GM21529 (cell line): ENCODE data around the gene PAM16.
"Not testable (repeated sequence)": the region's sequence is repeated elsewhere in the genome, so short reads cannot be mapped to it uniquely, and the experiment has no call there.

Experiments used
- ATAC-seq: cut with Tn5 transposase; IDR thresholded peaks from one replicate; pipeline ENCODE4 v1.9.1; 2021; ENCODE audit not compliant: unreplicated experiment

Gene PAM16

DNA sequence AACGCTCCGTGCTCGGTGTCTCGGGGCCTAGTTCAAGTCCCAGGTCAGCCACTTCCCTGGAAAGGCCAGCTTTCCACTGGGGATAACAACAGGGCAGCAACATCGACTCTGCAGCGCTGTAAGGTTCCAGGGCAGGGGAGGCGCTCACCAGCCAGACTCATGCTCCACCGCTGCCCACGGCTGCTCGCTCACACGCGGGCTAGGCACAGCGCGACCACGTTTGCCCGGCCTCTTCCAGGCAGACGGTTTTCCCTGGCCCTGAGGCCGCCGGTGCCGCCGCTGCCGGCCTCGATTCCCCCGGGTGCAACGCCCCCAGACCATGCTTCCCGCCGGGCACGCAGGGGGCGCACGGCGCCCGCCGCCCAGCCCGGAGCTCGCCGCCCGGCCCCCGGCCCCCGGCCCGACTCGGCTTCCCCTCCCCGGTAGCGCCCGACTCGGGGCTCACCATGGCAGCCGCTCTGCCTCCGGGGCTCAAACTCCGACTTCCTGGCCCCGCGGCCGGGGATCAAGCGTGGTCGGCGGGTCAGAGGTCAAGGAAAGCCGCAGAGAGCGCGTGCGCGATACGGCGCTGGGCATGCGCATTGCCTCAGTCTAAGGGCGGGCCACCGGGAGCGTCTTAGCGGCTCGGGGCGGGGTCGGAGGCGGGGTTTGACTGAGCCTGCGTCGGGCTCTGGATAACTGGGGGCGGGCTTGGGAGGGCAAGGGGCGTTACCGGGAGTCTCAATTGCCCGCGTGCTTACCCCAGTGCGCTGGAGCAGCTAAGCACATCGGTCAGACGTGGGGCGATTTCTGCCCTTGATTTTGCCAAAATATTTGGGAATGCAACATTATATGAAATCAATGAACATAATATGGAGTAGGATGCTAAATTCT is at the start of gene PAM16:
PAM16 (minus strand) TSS at position 535 of the 873 bp plus-strand sequence; CDS start at position 448, 87 bp downstream.
- ATAC-seq: peak; percentile 88

- no peak for ATAC-seq
Measured at GRCh38 chr16:4399001-4399730, 48.0 kb upstream of the PAM16 start.

- ATAC-seq: no peak
Measured at GRCh38 chr16:4395055-4395726, 44.1 kb upstream of the PAM16 start.

DNA sequence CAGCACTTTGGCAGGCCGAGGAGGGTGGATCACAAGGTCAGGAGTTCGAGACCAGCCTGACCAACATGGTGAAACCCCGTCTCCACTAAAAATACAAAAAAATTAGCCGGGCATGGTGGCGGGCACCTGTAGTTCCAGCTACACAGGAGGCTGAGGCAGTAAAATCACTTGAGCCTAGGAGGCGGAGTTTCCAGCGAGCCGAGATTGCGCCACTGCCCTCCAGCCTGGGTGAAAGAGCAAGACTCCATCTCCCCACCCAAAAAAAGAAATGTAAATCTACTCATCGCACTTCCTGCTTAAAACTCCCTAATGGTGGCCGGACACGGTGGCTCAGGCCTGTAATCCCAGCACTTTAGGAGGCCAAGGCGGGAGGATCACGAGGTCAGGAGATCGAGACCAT is 42.7 kb upstream of the PAM16 start:
- ATAC-seq: not testable (repeated sequence)

DNA sequence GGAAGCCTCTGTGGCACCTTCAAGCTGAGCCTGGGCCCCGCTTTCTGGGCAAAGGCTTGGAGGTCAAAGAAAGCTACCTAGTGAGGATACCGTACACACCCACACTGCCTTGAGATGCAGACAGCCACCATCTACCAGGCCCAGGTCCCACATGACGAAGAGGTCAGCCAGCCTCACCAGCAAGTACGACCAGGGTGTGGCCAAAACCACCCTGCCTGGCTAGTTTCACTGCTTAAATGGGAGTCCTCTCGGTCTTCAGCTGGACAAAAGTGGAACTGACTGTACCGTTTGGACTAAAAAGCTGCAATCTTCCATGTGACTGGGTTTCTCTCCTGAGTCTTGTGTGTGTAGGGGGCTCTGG is 42.1 kb upstream of the PAM16 start:
- ATAC-seq: no peak

GRCh38 chr16:4392382-4393239 is 41.5 kb upstream of the PAM16 start:
- ATAC-seq: no peak

GRCh38 chr16:4391631-4392381 is 40.7 kb upstream of the PAM16 start:
- ATAC-seq: no peak

DNA sequence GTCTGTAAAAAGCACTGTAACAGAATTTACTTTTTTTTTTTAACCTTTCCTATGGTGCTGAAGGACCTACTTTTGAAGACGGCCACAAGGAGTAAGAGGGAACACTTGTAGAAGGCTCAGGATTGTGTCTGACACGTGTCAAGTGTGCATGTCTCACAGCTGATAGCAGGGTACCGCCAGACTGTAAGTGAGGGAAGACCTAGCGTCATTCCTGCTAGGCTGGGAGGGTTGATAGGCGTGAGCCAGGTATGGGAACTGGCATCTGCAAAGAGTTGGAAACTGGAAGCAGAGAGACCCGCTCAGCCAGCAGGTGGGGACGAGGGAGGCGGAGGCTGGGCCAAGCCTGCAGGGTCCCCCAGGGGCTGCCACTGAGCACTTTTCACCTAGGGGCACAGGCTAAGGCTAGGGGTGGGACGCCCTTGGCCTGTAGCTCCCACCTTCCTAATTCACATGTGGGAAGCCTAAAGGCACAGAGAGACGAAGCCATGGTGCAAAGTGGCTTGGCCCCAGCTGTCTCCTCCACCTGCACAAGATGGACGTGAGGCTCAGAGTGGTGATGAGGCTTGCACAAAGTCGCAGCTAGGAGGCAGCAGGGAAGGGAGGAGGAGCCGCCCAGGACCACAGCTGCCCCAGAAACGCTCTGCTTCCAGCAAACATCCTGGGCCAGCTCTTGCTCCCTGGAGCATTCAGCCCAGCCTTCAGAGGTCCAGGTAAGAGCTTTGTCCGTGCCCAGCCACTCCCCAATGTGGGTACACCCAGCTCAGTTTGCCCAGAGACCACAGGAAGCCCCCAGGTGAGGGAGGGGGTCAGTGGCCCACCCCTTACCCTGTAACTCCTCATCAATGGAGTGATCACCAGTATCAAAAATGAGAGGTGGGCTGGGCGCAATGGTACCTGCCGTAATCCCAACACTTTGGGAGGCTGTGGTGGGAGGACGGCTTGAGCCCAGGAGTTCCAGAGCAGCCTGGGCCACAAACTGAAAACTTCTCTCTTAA is 39.4 kb upstream of the PAM16 start:
- no peak for ATAC-seq

GRCh38 chr16:4389051-4389955 is 38.2 kb upstream of the PAM16 start:
- ATAC-seq: no peak

- no peak for ATAC-seq
Measured at GRCh38 chr16:4388271-4389021, 37.3 kb upstream of the PAM16 start.

DNA sequence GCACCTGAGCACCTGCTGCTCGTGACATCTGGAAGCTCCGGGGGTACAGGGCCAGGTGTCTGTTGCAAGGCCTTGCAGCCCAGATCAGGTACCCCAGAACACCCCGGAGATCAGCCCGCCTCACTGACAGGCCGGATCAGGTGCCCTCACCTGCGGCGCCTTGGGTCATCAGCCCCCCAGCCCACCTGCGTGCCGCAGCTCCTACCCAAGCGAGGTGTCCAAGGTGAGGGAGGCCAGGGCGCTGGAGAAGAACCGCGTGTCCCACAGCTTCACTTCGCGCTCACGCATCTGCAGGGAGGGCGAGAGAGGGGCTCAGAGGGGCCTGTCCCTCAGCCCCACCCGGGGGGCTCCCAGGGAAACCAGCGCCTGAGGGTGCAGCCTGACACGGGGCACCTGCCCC is 36.7 kb upstream of the PAM16 start:
- no peak for ATAC-seq

DNA sequence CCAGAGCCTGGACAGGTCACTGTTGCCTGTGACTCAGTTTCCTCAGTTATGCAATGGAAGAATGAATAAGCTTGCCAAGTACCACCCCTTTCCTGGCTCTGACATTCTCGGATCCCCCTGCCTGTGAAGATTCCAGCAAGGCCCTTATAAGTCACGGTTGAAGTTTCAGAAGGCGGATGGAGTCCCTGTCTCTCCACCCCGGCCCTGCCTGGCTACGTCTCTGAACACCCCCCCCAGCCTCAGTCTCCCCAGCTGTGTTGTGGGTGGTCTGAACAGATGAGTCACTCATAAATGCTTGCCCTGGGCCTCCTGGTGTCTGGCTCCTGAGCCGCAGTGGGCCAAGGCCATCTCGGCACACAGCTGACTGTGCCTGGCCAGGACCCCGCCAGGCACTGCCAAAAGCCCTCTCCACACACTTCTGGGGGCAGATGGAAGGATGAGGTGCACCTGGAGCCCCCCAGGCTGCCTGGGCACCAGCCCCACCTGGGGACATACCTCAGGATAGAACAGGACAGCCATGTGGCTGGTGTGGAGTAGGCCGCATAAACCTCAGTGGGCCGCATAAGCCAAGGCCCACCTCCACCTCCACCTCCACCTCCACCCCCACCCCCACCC is 35.9 kb upstream of the PAM16 start:
- ATAC-seq: no peak

DNA sequence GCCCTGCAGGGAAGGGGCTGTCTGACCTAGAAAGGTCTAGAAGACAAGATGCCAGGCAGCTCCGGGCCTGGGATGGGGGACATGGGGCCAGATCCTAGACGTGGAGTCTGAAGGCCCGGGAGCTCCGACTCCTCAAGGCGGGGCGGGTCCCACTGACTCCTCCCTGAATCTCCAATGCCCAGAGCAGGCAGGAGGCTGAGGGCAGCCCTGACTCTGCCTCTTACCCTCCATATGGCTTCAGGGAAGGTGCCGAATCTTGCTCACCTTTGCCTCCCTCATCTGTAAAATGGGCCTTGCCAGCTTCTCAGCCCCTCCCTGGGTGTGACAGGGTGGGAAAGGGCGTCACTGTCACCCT is 35.3 kb upstream of the PAM16 start:
- ATAC-seq: no peak

- no peak for ATAC-seq
Measured at GRCh38 chr16:4385789-4386450, 34.8 kb upstream of the PAM16 start.

- ATAC-seq: no peak
Measured at GRCh38 chr16:4385066-4385788, 34.1 kb upstream of the PAM16 start.

- ATAC-seq: no peak
Measured at GRCh38 chr16:4384509-4384942, 33.4 kb upstream of the PAM16 start.
